GM19035 (cell line): Measurements from ENCODE around the gene ADAMTSL3.

ENCODE experiments used
- ATAC-seq: cut with Tn5 transposase; IDR thresholded peaks from one replicate; pipeline ENCODE4 v1.9.1; 2021; ENCODE audit not compliant: unreplicated experiment

Gene ADAMTSL3

GRCh38 chr15:83858820-83859505 is 205.0 kb downstream of the ADAMTSL3 start:
- ATAC-seq: no peak

- ATAC-seq: no peak
Observed at GRCh38 chr15:83866692-83867091, 212.8 kb downstream of the ADAMTSL3 start.

DNA sequence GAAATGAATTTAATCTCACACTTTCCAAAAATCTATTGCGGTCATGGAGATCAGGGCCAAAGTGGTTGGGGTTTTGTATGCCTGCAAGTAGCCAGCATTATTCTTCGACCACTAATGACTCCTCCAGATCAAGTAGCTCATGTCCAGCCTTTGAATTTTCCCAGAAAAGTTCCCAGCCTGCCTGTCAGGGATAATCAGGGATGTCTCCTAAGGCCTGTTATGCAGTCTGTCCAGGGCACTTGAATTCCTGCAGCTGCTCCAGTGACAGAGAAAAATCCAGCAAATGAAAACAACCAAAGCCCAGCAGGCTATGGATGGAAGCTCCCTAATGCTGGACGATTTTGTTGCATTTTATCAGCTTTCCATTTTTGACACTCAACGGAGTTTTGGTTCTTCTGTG is 215.4 kb downstream of the ADAMTSL3 start:
- ATAC-seq: no peak

- ATAC-seq: no peak
Observed at GRCh38 chr15:83871808-83872559, 218.1 kb downstream of the ADAMTSL3 start.

DNA sequence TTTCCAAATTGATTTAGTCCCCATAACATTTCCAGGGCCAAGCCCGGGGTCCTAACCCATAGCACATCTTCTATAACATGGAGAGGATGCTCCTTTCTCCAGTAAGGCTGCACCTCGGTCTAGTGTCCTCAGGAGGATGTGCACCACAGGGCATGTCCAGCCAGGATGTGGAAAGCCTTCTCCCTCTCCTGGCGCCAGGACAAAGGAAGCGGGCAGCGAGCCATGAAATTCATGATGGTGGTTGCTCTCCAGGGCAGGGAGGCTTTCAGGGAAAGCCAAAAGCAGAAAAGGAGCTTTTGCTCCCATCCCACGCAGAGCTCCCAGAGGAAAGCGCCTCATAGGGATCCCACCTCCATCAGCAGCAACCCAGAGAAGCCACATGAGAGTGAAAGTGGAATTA is 220.0 kb downstream of the ADAMTSL3 start:
- no peak for ATAC-seq

- ATAC-seq: no peak
Observed at GRCh38 chr15:83880529-83880928, 226.6 kb downstream of the ADAMTSL3 start.

DNA sequence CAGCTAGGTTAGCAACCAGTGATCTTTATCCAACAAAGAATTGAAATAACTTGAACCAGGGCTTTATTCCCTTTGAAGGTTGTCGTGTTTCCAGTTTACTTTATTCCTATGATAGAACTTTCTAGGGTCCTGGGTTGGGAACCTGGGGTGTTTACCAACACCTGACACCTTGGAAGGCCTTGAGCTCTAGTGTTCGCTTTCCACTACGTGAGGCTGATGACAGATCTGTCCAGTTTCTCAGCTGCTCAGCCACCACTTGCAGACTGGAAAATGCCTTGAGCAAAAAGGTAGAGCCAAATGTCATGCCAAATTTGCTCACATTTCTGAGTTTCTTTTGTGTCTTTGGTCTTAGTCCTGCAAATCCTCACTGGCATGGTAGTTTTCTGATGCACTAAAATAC is 227.2 kb downstream of the ADAMTSL3 start:
- ATAC-seq: no peak

DNA sequence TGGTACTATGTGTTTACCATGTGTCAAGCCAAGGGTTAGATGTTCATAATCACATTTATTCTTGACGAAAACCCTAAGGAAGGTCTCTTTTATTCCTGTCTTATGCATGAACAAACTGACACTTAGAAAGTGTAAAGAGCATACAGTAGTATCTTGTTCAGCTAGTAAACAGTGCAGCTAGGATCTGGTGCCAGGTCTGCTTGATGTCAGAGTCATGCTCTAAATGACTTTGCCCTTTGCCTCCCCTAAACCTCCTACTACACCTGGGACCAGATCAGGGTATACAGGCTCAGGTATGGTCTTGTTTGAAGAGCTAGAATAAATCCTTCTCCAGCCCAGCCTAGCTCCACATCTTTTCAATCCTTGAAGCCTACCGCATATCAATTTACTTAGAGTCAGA is 232.4 kb downstream of the ADAMTSL3 start:
- no peak for ATAC-seq

DNA sequence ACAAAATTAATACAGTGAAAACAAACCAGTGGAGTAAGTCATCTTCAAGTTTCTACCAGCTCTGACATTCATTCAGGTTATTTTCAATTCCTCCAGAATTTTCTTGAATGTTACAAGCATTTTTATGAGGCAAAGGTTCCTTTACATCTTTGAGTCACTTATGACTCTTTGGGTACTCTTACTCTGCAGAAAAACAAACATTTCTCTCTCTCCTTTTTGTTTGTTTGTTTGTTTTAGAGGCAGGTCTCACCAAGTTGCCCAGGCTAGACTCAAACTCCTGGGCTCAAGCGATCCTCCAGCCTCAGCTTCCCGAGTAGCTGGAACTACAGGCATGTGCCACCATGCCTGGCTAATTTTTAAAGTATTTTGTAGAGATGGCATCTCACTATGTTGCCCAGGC is 233.5 kb downstream of the ADAMTSL3 start:
- no peak for ATAC-seq

- no peak for ATAC-seq
Observed at GRCh38 chr15:83887961-83888360, 234.0 kb downstream of the ADAMTSL3 start.

GRCh38 chr15:83889995-83890394 is 236.1 kb downstream of the ADAMTSL3 start:
- ATAC-seq: no peak

GRCh38 chr15:83890587-83890986 is 236.7 kb downstream of the ADAMTSL3 start:
- ATAC-seq: no peak

DNA sequence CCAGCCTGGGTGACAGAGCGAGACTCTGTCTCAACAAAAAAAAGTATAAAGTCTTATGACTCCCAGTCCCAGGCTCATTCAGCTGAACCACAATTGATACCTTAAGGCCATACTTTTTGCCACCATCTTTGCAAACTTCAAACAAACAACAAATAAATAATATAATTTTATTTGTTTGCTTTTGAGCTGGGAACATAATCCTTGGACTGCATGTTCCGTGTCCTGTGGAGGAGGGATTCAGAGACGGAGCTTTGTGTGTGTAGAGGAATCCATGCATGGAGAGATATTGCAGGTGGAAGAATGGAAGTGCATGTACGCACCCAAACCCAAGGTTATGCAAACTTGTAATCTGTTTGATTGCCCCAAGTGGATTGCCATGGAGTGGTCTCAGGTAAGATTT is 238.6 kb downstream of the ADAMTSL3 start:
- ATAC-seq: no peak

DNA sequence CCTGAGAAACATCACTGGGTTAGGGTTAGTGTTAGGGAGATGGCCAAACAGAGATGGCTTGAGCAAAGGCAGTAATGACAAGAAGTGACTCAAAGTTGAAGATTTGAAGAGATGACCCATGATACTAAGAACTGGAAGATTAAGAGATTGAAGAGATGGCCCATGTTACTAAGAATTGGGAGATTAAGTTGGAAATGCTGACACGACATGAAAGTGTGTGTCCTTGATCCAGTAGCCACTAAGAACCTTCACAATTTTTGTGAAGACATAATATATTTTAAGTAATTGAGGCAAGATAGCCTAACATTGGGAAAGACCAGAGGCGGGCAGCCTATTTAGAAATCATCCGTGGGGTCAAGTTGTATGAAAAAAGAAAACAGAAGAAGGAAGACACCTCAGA is 239.4 kb downstream of the ADAMTSL3 start:
- ATAC-seq: no peak

- ATAC-seq: no peak
Observed at GRCh38 chr15:83897037-83897436, 243.1 kb downstream of the ADAMTSL3 start.

DNA sequence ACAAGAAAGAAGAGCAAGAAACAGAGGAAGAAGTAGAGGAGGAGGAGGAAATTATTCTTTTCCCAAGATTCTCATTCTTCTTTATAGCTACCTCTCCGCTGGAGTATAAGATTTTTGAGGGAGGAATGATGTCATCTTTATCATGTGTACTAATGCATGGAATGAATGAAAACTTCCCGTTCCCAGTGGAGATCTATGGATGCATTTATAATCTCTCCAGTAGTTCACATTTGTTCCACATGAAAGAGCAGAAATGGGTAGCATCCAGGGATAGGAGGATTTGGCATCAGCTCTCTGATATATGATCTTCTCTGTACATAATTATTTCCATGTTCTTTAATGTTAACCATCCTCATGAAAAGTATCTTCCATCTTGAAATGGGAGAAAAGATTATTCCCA is 244.4 kb downstream of the ADAMTSL3 start:
- ATAC-seq: no peak

- no peak for ATAC-seq
Observed at GRCh38 chr15:83899670-83900069, 245.7 kb downstream of the ADAMTSL3 start.

GRCh38 chr15:83904107-83905040 is 250.5 kb downstream of the ADAMTSL3 start:
- no peak for ATAC-seq

DNA sequence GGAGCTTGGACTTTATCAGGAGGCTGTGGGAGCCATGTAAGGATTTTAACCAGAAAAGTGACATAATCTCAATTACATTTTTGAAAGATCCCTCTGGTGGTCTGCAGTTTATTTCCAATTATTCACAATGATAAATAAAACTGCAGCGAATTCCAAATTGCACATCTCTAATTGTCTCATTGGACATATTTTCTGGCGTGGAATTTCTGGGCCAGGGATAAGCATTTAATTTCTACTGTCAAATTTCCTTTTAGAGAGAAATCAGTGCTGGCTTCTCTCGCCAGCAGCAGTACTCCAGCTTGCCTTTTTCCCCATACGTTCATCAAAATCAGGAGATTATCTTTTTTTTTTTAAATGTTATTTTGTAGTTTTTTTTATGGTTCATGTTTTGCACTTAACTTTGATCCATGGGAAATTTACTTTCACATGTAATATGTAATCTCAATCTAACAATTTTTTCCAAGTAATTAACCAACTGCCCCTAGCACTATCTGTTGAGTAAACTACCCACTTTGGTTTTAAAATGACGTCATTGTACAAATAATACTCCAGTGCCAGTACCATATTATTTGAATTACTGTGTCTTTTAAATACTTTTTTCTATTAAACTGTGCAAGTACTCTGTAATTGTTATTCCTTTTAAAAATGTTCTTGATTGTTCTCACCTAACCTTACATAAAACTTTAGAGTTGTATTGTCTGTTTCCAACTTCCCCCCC is 251.8 kb downstream of the ADAMTSL3 start:
- ATAC-seq: no peak

- no peak for ATAC-seq
Observed at GRCh38 chr15:83911345-83911744, 257.4 kb downstream of the ADAMTSL3 start.

DNA sequence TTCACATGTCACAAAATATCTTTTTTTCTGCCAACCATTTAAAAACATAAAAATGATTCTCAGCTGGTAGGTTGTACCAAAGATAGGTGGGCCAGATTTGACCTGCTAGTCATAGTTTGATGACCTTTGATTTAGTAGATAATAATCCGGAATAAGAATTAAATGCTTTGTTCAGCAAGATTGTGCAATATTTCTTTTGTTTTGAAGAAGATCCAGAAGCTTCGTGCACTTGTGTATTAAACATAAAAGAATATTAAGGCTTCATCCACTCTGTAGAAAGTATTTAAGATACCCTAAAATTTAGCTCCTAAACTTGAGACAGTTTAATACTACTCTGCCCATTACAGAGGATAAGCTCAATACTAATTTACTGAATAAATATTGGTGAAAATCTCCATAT is 258.4 kb downstream of the ADAMTSL3 start:
- ATAC-seq: no peak
